NT2/D1 (cell line): ENCODE measurements around the gene PRRC2C.
"Not testable (repeated sequence)": the region's sequence is repeated elsewhere in the genome, so short reads cannot be mapped to it uniquely, and the experiment has no call there.

Source experiments
- DNase-seq: peaks from one replicate; pipeline ENCODE4 v3.0.0-alpha.2; 2011; ENCODE audit warnings: low read depth, low spot score
- H3K27me3 ChIP-seq: 2 replicates; pipeline ENCODE4 v1.6.0; 2011; ENCODE audit warnings: mild to moderate bottlenecking; ENCODE audit not compliant: insufficient read length, insufficient read depth
- H3K36me3 ChIP-seq: 2 replicates; pipeline ENCODE4 v1.6.1; 2011; ENCODE audit warnings: mild to moderate bottlenecking, low read length, mixed read lengths; ENCODE audit not compliant: insufficient read depth, insufficient read length
- H3K4me1 ChIP-seq: 2 replicates; pipeline ENCODE4 v1.5.1; 2011; ENCODE audit not compliant: insufficient read depth, insufficient read length
- H3K4me3 ChIP-seq: 2 replicates; pipeline ENCODE4 v1.5.1; 2011; ENCODE audit warnings: low read depth; ENCODE audit not compliant: insufficient read length
- H3K9ac ChIP-seq: 2 replicates; pipeline ENCODE4 v1.6.0; 2011; ENCODE audit warnings: low read depth; ENCODE audit not compliant: insufficient read length
- H3K9me3 ChIP-seq: 2 replicates; pipeline ENCODE4 v1.5.1; 2011; ENCODE audit warnings: mild to moderate bottlenecking, low read length; ENCODE audit not compliant: insufficient read depth
- SUZ12 ChIP-seq: IDR thresholded peaks from 2 replicates; pipeline ENCODE4 v1.6.1; 2011; ENCODE audit not compliant: insufficient read length, insufficient read depth; ENCODE audit errors: extremely low read depth
- YY1 ChIP-seq: IDR thresholded peaks from 2 replicates; pipeline ENCODE4 v1.6.1; 2011; ENCODE audit not compliant: insufficient read length, insufficient read depth
- ZNF274 ChIP-seq: IDR thresholded peaks from 2 replicates; pipeline ENCODE4 v1.6.1; 2011; ENCODE audit warnings: mild to moderate bottlenecking, low read depth, low read length

The PRRC2C gene

DNA sequence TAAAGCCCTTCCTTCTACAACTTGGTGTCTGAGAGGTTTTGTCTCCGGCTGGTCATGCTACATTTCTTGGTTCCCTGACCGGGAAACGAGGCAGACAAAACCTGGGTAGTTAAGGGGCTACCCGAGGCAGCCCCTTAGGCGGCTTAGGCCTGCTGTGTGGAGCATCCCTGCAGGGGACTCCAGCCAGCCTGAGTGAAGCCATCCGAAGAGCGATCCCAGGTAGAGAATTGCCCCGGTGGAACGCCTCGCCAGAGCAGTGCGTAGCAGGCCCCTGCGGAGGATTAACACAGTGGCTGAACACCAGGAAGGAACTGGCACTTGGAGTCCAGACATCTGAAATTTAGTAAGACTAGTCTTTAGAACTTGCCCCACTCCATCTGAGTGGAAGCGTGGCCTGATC lies 115.5 kb downstream of the PRRC2C start:
- H3K27me3 ChIP-seq: no peaks in the 10 kb centered on the region
- TF ChIP-seq YY1 (no peak), SUZ12 (no peak), ZNF274 (no peak)
- H3K4me3 ChIP-seq: no peak overlapping the region
- no peak overlapping the region for H3K9ac ChIP-seq
- H3K4me1 ChIP-seq: peaks cover 2% of the 10 kb centered on the region
- no peak for DNase-seq
- H3K36me3 ChIP-seq: no peaks in the 10 kb centered on the region
- H3K9me3 ChIP-seq: no peaks in the 10 kb centered on the region

DNA sequence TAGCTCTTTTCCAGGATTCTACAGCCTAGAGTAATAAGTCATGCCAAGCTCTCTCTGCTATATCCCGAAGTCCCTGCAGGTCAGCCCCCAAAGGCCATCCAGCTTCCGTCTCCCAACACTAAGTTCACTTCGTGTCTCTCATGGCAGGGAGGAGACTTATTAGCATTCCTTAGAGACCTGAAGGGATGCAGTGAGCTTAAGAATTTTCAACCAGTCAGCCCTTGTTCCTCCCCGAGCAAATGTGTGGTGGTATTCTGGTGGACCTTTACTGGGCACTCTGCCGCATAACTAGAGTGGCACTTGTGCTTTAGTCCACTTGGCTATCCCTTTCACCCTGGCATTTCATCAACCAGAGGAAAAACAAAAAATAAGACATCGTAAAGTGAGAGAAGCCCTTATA lies 117.7 kb downstream of the PRRC2C start:
- not testable (repeated sequence) for H3K9ac ChIP-seq, H3K4me1 ChIP-seq, H3K36me3 ChIP-seq, H3K9me3 ChIP-seq, H3K4me3 ChIP-seq, H3K27me3 ChIP-seq
- peak; percentile 23 for DNase-seq

DNA sequence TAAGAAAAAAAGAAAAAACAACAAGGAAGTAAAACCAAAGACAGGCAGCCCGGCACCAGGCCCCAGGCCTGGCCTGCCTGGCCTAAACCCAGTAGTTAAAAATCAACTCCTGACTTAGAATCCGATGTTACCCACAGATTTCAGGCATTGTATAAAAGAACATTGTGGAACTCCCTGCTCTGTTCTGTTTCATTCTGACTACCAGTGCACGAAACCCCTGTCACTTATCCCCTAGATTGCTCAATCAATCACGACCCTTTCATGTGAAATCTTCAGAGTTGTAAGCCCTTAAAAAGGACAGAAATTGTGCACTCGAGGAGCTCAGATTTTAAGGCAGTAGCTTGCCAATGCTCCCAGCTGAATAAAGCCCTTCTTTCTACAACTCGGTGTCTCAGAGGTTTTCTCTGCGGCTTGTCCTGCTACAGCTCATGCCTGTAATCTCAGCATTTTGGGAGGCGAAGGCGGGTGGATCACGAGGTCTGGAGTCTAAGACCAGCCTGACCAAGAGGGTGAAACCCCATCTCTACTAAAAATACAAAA lies 121.1 kb downstream of the PRRC2C start:
- DNase-seq: no peak
- Histone ChIP-seq H3K27me3 (no peaks in the 10 kb centered on the region), H3K36me3 (no peaks in the 10 kb centered on the region), H3K9ac (no peak overlapping the region), H3K4me3 (no peak overlapping the region), H3K9me3 (no peaks in the 10 kb centered on the region), H3K4me1 (peaks cover 2% of the 10 kb centered on the region)
- no peak for TF ChIP-seq ZNF274
- no peak for TF ChIP-seq SUZ12
- TF ChIP-seq YY1: no peak

DNA sequence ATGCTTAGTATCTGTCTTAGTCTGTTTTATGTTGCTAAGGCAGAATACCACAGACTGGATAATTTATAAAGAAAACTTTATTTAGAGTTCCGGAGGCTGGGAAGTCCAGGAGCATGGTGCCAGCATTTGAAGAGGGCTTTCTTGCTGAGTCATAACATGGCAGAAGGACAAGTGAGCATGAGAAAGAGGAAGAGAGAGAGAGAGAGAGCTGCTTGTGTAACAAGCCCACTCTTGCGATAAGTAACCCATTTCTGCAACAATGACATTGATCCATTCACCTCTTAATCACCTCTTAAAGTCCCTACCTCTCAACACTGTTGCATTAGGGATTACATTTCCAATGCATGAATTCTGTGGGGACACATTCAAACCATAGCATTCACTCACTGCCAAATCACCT lies 125.1 kb downstream of the PRRC2C start:
- no peak for DNase-seq

DNA sequence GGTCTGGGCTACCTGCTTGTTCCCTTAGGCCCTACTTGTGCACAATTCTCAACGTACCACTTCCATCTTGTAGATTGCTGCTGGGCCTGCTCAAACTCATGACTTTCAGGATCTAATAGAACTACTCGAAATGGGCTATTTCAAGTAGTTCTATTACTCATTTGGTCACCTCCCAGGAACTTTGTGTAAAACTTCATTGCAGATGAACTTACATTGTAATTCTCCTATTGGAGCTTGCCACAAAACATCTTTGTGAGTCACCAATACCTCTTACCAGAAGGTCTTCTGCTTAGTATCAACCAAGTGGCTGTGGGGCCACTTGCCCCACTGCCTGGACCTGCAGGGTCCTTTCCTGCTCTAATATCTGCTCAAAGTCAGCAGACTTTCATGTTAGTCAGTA lies 126.0 kb downstream of the PRRC2C start:
- no peak for DNase-seq
- TF ChIP-seq SUZ12: no peak
- Histone ChIP-seq H3K36me3 (no peaks in the 10 kb centered on the region), H3K9ac (no peak overlapping the region), H3K4me3 (no peak overlapping the region), H3K4me1 (no peaks in the 10 kb centered on the region), H3K9me3 (no peaks in the 10 kb centered on the region), H3K27me3 (no peaks in the 10 kb centered on the region)

More for the DNA sequence above, 125.1 kb downstream of the PRRC2C start:
- H3K9me3 ChIP-seq: no peaks in the 10 kb centered on the region
- no peaks in the 10 kb centered on the region for H3K27me3 ChIP-seq
- H3K4me1 ChIP-seq: no peaks in the 10 kb centered on the region
- no peak overlapping the region for H3K4me3 ChIP-seq
- no peak for TF ChIP-seq ZNF274
- no peak for TF ChIP-seq SUZ12
- TF ChIP-seq YY1: no peak
- no peaks in the 10 kb centered on the region for H3K36me3 ChIP-seq
- no peak overlapping the region for H3K9ac ChIP-seq

DNA sequence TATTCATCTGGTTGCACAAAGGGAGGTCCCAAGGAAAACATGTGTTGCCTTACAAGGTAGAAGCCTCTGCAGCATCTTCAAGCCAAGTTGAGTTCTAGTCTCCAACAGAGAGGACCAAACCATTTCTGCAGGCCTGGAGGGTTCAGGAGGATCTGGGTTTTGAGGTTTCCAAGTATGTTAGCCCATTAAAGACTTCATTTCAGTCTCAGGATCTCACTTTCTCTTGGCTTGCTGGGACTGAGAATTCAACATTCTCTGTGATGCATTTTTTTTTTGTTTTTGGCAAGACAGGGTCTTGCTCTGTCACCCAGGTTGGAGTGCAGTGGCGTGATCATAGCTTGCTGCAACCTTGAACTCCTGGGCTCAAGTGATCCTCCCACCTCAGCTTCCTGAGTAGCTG lies 128.0 kb downstream of the PRRC2C start:
- no peaks in the 10 kb centered on the region for H3K36me3 ChIP-seq

DNA sequence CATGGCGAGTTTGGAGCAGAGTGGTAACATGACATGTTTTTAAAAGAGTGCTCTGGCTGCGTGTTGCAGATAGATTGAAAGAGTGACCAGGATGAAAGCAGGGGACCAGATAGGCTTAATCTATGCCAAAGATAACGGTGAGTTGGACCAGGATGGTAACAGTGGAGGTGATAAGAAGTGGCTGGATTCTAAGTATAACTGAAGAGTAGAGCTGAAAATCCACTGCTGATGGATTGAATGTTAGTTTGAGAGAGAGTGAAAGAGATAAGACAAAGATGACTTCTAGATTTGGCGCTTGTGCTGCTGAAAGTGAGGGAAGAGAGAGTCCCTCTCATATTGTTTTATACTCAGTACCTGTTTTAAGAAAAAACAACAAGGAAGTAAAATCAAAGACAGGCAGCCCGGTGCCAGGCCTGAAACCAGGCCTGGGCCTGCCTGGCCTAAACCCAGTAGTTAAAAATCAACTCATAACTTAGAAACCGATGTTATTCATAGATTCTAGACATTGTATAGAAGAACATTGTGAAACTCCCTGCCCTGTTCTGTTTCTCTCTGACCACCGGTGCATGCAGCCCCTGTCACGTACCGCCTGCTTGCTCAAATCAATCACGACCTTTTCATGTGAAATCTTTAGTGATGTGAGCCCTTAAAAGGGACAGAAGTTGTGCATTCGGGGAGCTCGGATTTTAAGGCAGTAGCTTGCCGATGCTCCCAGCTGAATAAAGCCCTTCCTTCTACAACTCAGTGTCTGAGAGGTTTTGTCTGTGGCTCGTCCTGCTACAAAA lies 130.0 kb downstream of the PRRC2C start:
- not testable (repeated sequence) for DNase-seq, H3K36me3 ChIP-seq, H3K27me3 ChIP-seq, H3K9me3 ChIP-seq, H3K9ac ChIP-seq, H3K4me3 ChIP-seq, H3K4me1 ChIP-seq

More for the DNA sequence above, 128.0 kb downstream of the PRRC2C start:
- Histone ChIP-seq H3K4me3 (no peak overlapping the region), H3K9ac (no peak overlapping the region), H3K4me1 (no peaks in the 10 kb centered on the region), H3K27me3 (peaks cover 3% of the 10 kb centered on the region), H3K9me3 (no peaks in the 10 kb centered on the region)
- DNase-seq: no peak
- TF ChIP-seq ZNF274 (no peak), YY1 (no peak), SUZ12 (no peak)

DNA sequence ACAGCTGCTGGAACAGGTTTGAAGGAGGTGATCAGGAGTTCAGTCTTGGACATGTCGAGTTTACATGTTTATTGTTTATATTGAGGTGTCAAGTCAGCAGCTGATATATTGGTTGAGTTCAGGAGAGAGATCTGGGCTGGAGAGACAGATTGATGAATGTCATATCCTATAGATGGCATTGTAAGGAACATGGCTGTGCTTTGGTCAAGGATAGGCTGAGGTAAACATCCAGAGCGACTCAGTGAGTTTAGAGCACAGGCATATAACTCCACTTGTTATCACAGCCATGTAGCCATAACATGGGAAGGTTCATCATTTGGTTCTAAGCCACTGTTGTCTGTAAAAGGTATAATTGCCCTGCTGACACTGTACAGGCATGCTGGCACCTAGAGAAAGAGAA lies 131.3 kb downstream of the PRRC2C start:
- Histone ChIP-seq H3K4me1 (no peaks in the 10 kb centered on the region), H3K27me3 (peaks cover 3% of the 10 kb centered on the region), H3K9ac (no peak overlapping the region), H3K4me3 (no peak overlapping the region), H3K9me3 (no peaks in the 10 kb centered on the region), H3K36me3 (no peaks in the 10 kb centered on the region)
- DNase-seq: no peak
- TF ChIP-seq ZNF274: no peak
- TF ChIP-seq SUZ12: no peak
- no peak for TF ChIP-seq YY1
